LNCAP (cell line): ENCODE data around the gene NUDT21.
A peak's percentile ranks its signal among the peaks of the same experiment; 100 is the strongest.

Source experiments
- CTCF ChIP-seq: fragments of 450-650 bp; IDR thresholded peaks from 2 replicates; pipeline ENCODE4 v1.5.1; 2017; ENCODE audit warnings: mild to moderate bottlenecking

NUDT21 gene

GRCh38 chr16:56428091-56428490 is 23.0 kb downstream of the NUDT21 start:
- TF ChIP-seq CTCF: no peak

- TF ChIP-seq CTCF: no peak
These were observed 24.5 kb downstream of the NUDT21 start for GRCh38 chr16:56426585-56426984.

- TF ChIP-seq CTCF: peak; percentile 49
These were observed 25.7 kb downstream of the NUDT21 start, which contains the start of gene AMFR for GRCh38 chr16:56425439-56425832. TSS of gene AMFR (minus strand) at chr16:56425545. CDS start at chr16:56425327, 218 bp downstream.

- TF ChIP-seq CTCF: no peak
These were observed 26.2 kb downstream of the NUDT21 start for GRCh38 chr16:56424791-56425438.

- no peak for TF ChIP-seq CTCF
These were observed 26.7 kb downstream of the NUDT21 start for GRCh38 chr16:56424404-56424764.

- TF ChIP-seq CTCF: no peak
These were observed 27.3 kb downstream of the NUDT21 start for GRCh38 chr16:56423584-56424403.

- TF ChIP-seq CTCF: no peak
These were observed 28.2 kb downstream of the NUDT21 start for GRCh38 chr16:56422896-56423441.
